Hepatocyte (in vitro differentiated cells): ENCODE data around the gene GLRA3. TPM values are rescaled to one million over a fixed set of nuclear protein-coding genes. Genes with fewer than 3 reads are reported as not detected.
A peak's percentile ranks its signal among the peaks of the same experiment; 100 is the strongest.

Source experiments
- DNase-seq: peaks from one replicate; pipeline ENCODE4 v3.0.0-alpha.2; 2016; ENCODE audit warnings: low spot score
- H2AFZ ChIP-seq: fragments of 200-600 bp; sonication (generic); 2 replicates; pipeline ENCODE4 v1.6.0; 2016; ENCODE audit warnings: antibody characterized with exemption, mild to moderate bottlenecking
- H3K27ac ChIP-seq: fragments of 200-600 bp; sonication (generic); 2 replicates; pipeline ENCODE4 v1.5.1; 2016; ENCODE audit warnings: mild to moderate bottlenecking
- H3K27me3 ChIP-seq: fragments of 200-600 bp; sonication (generic); 2 replicates; pipeline ENCODE4 v1.6.1; 2016
- H3K36me3 ChIP-seq: fragments of 200-600 bp; sonication (generic); replicated peaks from 2 replicates; pipeline ENCODE4 v1.5.1; 2016; ENCODE audit warnings: low read depth; ENCODE audit not compliant: insufficient read depth
- H3K4me1 ChIP-seq: fragments of 200-600 bp; sonication (generic); 2 replicates; pipeline ENCODE4 v1.5.1; 2016; ENCODE audit warnings: mild to moderate bottlenecking, moderate library complexity; ENCODE audit not compliant: insufficient read depth
- H3K4me2 ChIP-seq: fragments of 200-600 bp; sonication (generic); 2 replicates; pipeline ENCODE4 v1.6.0; 2016
- H3K4me3 ChIP-seq: fragments of 200-600 bp; sonication (generic); 2 replicates; pipeline ENCODE4 v1.5.1; 2016; ENCODE audit warnings: mild to moderate bottlenecking
- H3K79me2 ChIP-seq: fragments of 200-600 bp; sonication (generic); 2 replicates; pipeline ENCODE4 v1.6.0; 2017; ENCODE audit warnings: mild to moderate bottlenecking
- H3K9me2 ChIP-seq: fragments of 200-600 bp; sonication (generic); replicated peaks from 2 replicates; pipeline ENCODE4 v1.6.0; 2017; ENCODE audit warnings: mild to moderate bottlenecking; ENCODE audit not compliant: insufficient read depth
- H3K9me3 ChIP-seq: fragments of 200-600 bp; sonication (generic); 2 replicates; pipeline ENCODE4 v1.5.1; 2016; ENCODE audit warnings: low read depth, mild to moderate bottlenecking
- H4K20me1 ChIP-seq: fragments of 200-600 bp; sonication (generic); 2 replicates; pipeline ENCODE4 v1.6.0; 2016; ENCODE audit warnings: mild to moderate bottlenecking; ENCODE audit not compliant: insufficient read depth, poor library complexity, severe bottlenecking
- EZH2 ChIP-seq: fragments of 200-600 bp; sonication (generic); IDR thresholded peaks from 2 replicates; pipeline ENCODE4 v1.6.1; 2016; ENCODE audit warnings: antibody characterized with exemption, mild to moderate bottlenecking, borderline replicate concordance
- EZH2phosphoT487 ChIP-seq: fragments of 200-600 bp; sonication (generic); IDR thresholded peaks from one replicate; pipeline ENCODE4 v1.6.1; 2018; ENCODE audit warnings: antibody characterized with exemption, mild to moderate bottlenecking, low read depth, moderate library complexity; ENCODE audit not compliant: unreplicated experiment, severe bottlenecking
- WGBS: methylation state at CpG from one replicate; pipeline ENCODE4 v1.1.6; 2016; ENCODE audit warnings: low lambda C conversion rate; ENCODE audit errors: missing lambda C conversion rate; 5-methylcytosine and 5-hydroxymethylcytosine counted together
- polyA plus RNA-seq: library from polyadenylated mRNA; unstranded; fragments of >200 nt; fragmentation: Nextera tagmentation; extraction: Ambion mirVana; gene quantifications from 2 replicates; pipeline ENCODE4 v1.2.1, GENCODE V29; 2016
- total RNA-seq: library from RNA; depleted of rRNA; stranded (reverse); fragments of >200 nt; gene quantifications from 2 replicates; pipeline ENCODE4 v1.2.3, GENCODE V29; 2014
- TF ChIP-seq, protein P1 (sequence below): fragments of 200-600 bp; sonication (generic); IDR thresholded peaks from 2 replicates; pipeline ENCODE4 v1.5.1; 2016; ENCODE audit warnings: antibody characterized with exemption, mild to moderate bottlenecking; ENCODE audit not compliant: poor library complexity

GLRA3 gene
- total and polyA plus RNA-seq, 2 experiments from 2014 or later = 0.10 TPM; not detected in 1

DNA sequence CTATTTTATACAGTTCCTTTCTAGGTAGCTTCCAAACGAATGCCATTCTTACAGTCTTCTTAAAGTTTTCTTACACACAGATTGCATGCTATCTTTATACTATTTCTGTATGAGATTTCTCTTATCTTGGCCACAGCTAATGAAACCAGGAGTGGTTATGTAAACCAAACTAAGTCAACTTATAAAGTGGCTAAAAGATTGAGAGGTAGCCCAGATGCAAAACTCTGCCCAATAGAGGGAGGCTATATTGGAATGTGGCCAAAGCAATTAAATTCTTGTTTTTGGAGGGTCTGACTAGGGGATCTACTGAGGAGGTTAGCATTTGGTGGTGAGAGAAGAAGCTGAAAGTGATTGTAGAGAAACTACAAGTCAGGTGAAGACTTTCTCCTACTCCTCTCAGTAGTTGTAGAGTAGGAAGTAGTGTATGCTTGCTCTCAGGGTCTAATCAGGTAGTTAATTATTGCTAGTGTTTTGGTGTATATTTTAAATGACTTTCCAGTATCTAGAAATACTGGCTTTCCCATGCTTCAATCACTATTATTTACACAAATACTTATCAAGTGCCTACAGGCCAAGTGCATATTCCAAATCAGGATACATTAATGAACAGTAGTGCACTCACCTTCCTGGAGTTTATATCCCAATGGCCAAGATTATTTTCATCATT lies 202.6 kb downstream of the GLRA3 start:
- Histone ChIP-seq H3K79me2 (no peaks in the 10 kb centered on the region), H3K27me3 (no peaks in the 10 kb centered on the region), H3K9me2 (no peaks in the 10 kb centered on the region), H2AFZ (peak overlapping the region; percentile 22), H3K4me2 (peak overlapping the region; percentile 58), H3K4me1 (no peaks in the 10 kb centered on the region), H4K20me1 (no peaks in the 10 kb centered on the region), H3K36me3 (no peaks in the 10 kb centered on the region), H3K9me3 (no peaks in the 10 kb centered on the region), H3K27ac (peak overlapping the region; percentile 86), H3K4me3 (no peak overlapping the region)
- DNase-seq = no peak
- TF ChIP-seq EZH2phosphoT487 = no peak
- TF ChIP-seq EZH2 = no peak
- TF ChIP-seq, protein P1, sequence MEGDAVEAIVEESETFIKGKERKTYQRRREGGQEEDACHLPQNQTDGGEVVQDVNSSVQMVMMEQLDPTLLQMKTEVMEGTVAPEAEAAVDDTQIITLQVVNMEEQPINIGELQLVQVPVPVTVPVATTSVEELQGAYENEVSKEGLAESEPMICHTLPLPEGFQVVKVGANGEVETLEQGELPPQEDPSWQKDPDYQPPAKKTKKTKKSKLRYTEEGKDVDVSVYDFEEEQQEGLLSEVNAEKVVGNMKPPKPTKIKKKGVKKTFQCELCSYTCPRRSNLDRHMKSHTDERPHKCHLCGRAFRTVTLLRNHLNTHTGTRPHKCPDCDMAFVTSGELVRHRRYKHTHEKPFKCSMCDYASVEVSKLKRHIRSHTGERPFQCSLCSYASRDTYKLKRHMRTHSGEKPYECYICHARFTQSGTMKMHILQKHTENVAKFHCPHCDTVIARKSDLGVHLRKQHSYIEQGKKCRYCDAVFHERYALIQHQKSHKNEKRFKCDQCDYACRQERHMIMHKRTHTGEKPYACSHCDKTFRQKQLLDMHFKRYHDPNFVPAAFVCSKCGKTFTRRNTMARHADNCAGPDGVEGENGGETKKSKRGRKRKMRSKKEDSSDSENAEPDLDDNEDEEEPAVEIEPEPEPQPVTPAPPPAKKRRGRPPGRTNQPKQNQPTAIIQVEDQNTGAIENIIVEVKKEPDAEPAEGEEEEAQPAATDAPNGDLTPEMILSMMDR = no peak
- 45% methylated on average over 1 of the region's 1 CpG for WGBS

DNA sequence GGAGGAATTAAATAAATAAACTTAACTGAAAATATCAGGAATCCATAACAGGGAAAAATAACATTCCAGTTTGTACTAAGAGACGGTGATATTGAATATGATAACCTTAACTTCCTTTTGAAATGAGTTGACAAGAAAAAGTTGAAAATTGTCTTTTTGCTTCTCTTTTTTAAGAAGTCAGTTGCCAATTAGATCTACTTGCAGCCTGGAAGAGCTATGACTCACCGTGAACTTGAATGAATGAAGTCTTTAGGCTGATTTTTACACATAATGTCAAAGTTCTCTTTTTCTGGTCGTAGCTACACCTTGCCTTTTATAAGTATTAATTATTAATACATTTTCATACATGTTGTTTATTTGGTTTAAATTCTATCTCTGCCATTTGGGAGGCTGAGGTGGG lies 212.4 kb downstream of the GLRA3 start:
- Histone ChIP-seq H3K79me2 (no peaks in the 10 kb centered on the region), H2AFZ (no peak overlapping the region), H3K4me2 (no peak overlapping the region), H3K27me3 (no peaks in the 10 kb centered on the region), H3K9me2 (peaks cover 2% of the 10 kb centered on the region), H3K4me3 (no peak overlapping the region), H3K27ac (no peak overlapping the region), H3K4me1 (peaks cover 7% of the 10 kb centered on the region), H3K9me3 (no peaks in the 10 kb centered on the region), H4K20me1 (no peaks in the 10 kb centered on the region), H3K36me3 (no peaks in the 10 kb centered on the region)
- 94% methylated on average over 3 of the region's 3 CpGs for WGBS
- DNase-seq = no peak
- TF ChIP-seq, protein P1 = no peak
- TF ChIP-seq EZH2phosphoT487 (no peak), EZH2 (no peak)

DNA sequence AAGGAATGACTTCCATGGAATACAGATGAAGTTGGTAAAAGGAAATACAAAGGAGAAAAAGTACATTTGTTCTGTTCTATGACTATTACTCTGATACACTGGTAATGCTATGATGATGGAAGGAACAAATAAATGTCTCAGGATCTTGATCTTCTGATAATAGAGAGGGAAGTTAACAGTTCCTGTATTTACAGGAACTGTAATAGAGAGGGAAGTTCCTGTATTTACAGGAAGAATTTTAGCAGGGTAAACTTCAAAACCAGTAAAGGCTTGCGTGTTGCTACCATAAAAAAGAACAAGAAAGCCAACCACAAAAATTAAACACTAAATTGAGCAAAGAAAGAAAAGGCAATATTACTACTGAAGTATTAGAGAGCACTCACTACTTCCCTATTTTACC lies 215.1 kb downstream of the GLRA3 start:
- Histone ChIP-seq H2AFZ (no peak overlapping the region), H3K27me3 (no peaks in the 10 kb centered on the region), H3K79me2 (no peaks in the 10 kb centered on the region), H3K36me3 (no peaks in the 10 kb centered on the region), H3K4me2 (no peak overlapping the region), H3K4me1 (peaks cover 7% of the 10 kb centered on the region), H4K20me1 (no peaks in the 10 kb centered on the region), H3K9me2 (peaks cover 2% of the 10 kb centered on the region), H3K27ac (no peak overlapping the region), H3K9me3 (no peaks in the 10 kb centered on the region), H3K4me3 (no peak overlapping the region)
- 90% methylated on average over 1 of the region's 1 CpG for WGBS
- no peak for DNase-seq
- TF ChIP-seq, protein P1 = no peak
- TF ChIP-seq EZH2 (no peak), EZH2phosphoT487 (no peak)

DNA sequence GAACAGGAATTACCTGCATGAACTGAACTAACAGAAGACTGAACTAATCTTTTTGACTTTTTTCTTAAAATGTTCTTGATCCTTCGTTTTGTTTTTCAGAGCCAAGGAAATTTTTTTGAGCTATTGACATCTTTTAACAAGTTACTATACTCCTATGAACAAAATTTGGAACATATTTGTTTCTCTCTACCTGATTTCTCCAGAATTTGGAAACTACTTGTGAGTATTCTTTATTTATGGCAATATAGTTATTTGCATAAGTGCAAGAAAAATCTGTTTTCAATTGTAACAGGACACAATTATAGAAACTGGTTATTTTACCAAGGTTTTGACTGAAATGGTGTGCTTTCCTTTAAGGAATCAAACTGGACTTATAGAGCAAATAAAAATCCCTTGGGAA lies 217.3 kb downstream of the GLRA3 start:
- Histone ChIP-seq H3K36me3 (no peaks in the 10 kb centered on the region), H3K9me3 (no peaks in the 10 kb centered on the region), H3K79me2 (no peaks in the 10 kb centered on the region), H3K9me2 (no peaks in the 10 kb centered on the region), H3K27me3 (no peaks in the 10 kb centered on the region), H2AFZ (no peak overlapping the region), H3K4me3 (no peak overlapping the region), H4K20me1 (no peaks in the 10 kb centered on the region), H3K4me2 (no peak overlapping the region), H3K4me1 (no peaks in the 10 kb centered on the region), H3K27ac (no peak overlapping the region)
- WGBS = 73% methylated on average over 1 of the region's 1 CpG
- DNase-seq = no peak
- TF ChIP-seq, protein P1 = no peak
- TF ChIP-seq EZH2phosphoT487 (no peak), EZH2 (no peak)
